DMS53 treated with DMSO at 0.1 percent for 48 hours (cell line): Measurements from ENCODE around the gene GATA5.

Experiments used
- DNase-seq: peaks from one replicate; lab custom pipeline; 2025; ENCODE audit not compliant: unreplicated experiment; lab: John Stamatoyannopoulos, UW

Gene GATA5

GRCh38 chr20:62457098-62457497, 18.7 kb downstream of the GATA5 start:
- no peak for DNase-seq

DNA sequence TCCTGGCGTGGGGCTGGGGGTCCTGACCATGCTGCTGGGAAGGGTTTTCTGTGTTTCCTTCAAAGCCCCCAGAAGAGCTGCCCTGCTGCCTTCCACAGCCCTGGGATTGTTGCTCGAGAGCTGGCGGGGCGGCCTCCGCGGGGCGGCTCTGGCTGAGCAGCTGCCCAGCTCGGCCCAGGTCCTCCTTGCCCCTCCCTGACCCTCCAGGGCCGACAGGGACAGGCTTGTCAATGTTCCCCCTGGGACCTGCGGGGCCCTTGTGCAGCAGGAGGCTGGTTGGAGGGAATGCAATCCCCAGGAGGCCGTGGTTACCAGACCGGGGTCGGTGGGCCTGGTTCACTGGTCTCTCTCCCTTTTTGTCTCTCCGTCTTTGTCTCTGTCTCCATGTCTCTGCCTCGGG, 19.9 kb downstream of the GATA5 start:
- no peak for DNase-seq

DNA sequence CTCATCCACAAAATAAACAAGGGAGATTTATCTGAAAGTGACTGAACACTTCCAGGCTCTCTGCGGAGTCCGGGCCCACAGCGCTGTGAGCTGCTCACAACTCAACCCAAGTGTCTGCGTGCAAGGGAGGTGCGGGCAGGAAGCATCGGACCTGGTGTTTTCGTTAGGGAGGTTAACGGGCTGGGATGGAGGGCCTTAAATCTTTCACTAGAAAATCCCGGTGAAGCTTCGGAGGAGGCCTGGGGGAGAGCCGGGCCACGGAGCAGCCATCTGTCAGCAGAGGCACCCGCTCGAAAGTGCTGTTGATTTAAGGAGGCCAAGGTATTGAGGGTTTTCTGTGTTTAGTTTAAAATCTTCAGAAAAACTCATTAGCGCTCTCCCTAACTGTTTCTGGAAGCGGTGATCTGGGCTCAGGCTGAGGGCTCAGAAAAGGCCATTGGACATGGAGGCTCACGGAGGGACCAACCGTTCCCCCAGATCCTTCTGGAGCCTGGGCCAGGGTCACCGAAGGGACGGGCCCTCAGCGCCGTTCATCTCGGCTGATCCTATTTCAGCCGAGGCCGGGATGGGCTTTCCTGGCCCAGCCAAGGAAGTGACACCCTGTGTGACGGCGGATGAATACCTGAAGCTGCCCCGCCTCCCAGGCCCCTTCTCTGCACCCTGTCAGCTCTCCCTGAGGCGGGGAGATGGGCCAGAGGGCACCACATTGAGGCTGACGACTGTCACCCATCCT, 20.7 kb downstream of the GATA5 start:
- no peak for DNase-seq

DNA sequence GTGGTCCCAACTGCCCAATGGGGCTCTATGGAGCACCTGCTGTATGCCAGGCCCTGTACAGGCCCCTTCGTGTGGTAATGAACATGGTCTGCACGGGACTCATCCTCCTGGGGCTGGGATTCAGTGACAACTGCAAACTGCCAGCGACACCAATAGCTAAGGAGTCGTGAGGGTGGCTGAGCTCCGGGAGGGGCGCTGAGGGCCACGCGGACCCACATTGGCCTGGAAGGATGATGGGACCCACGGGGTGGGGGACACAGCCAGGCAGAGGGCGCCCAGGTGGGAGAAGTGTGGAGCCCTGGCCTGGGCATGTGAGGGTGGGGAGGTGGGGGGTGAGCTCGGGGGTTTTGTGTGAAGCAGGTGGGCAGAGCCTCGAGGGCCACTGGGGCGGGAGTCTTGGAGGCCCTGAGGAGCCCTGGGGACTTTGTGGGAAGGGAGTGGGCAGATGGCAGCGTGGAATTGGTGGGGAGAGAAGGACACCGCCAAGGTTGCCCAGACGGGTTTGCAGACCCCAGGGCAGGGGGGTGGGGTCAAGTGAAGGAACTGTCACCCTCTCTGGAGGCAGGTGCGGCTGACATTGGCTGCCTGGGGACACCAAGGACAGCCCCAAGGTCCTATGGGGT, 22.5 kb downstream of the GATA5 start:
- DNase-seq: no peak

GRCh38 chr20:62452475-62453095, 23.2 kb downstream of the GATA5 start:
- no peak for DNase-seq

GRCh38 chr20:62451970-62452369, 23.8 kb downstream of the GATA5 start:
- no peak for DNase-seq

- no peak for DNase-seq
Measured at GRCh38 chr20:62451156-62451767, 24.5 kb downstream of the GATA5 start.

- no peak for DNase-seq
Measured at GRCh38 chr20:62449951-62450691, 25.7 kb downstream of the GATA5 start.

DNA sequence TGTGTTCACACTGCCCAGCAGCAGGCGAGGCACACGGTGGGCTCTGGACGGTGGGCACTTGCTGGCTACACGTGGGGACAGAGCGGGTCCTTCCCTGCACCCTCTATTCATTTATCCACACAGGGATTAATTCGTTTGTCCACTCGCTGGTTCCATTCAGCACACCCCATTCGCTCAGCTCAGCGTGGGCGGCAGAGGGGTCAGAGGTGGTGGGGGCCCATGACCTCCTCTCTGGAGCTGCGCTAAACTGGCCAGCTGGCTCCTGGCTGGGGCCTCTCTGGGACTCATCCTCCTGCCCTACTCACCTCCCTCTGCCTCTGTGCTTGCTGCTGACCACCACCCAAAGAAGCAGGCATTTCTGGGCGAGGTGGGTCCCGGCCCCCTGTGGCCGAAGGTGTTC, 27.0 kb downstream of the GATA5 start:
- DNase-seq: no peak

- no peak for DNase-seq
Measured at GRCh38 chr20:62448038-62448437, 27.8 kb downstream of the GATA5 start.

- DNase-seq: no peak
Measured at GRCh38 chr20:62446888-62447869, 28.6 kb downstream of the GATA5 start.

DNA sequence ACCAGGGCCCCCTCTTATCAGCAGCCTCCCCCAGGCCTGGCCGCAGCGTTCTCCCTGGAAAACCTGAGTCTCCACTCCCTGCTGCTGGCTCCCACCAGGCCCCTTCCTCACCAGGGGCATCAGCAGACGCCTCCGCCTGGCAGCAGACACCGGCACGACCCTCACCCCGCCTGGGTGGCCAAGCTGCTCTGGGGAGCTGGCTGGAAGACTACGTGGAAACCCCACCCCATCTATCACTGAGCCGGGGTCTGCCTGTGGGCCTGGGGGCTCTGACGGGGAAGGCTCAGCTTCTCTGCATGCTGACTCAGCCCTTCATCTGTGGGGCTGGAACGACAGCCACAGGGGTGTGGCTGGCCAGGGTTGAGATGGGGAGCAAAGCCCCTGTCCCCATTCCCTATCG, 29.3 kb downstream of the GATA5 start:
- no peak for DNase-seq

- DNase-seq: no peak
Measured at GRCh38 chr20:62445553-62446340, 30.0 kb downstream of the GATA5 start.

- no peak for DNase-seq
Measured at GRCh38 chr20:62444286-62444685, 31.5 kb downstream of the GATA5 start.

DNA sequence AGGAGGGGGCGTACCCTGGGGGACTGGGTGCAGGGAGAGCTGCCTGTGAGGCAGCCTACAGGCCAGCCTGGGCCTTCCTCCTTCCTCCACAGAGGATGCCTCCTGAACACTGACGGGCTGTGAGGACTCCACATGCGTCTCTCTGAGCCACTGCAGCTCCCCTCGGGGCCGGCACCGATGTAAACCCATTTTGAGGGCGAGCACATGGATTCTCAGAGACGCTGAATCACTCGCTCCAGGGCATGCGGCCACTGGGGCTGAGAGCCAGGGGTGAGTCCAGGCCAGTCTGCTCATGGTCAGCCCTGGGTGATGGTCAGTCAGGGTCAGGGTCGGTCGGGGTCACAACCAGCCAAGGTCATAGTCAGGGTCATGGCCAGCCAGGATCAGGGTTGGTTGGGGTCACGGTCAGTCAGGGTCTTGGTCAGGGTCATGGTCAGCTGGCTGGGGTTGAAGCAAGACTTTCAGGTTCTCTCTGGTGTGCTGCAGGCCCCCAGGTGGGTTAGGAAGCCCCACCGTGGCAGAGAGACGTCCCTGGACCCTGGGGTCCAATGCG, 33.7 kb downstream of the GATA5 start:
- DNase-seq: no peak

DNA sequence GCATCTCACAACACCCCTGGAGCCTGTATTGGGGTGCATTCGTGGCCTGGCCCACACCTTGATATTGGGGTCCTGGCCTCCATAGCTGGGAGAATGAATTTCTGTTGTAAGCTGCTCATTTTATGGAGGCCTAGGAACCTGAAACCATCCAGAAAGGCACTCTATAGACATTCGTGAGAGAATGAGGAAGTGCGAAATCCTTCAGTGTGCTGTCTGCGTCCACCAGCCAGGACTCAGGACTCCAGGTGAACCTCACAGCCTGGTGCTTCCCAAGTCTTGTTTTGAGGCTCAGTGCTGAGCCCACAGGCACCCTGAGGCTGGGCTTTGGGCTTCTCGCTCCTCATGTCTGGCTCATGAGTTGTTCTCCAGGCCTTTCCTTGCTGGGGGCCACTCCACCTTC, 36.6 kb downstream of the GATA5 start:
- DNase-seq: no peak

GRCh38 chr20:62437927-62438326, 37.9 kb downstream of the GATA5 start:
- no peak for DNase-seq

- DNase-seq: no peak
Measured at GRCh38 chr20:62437496-62437895, 38.3 kb downstream of the GATA5 start.

DNA sequence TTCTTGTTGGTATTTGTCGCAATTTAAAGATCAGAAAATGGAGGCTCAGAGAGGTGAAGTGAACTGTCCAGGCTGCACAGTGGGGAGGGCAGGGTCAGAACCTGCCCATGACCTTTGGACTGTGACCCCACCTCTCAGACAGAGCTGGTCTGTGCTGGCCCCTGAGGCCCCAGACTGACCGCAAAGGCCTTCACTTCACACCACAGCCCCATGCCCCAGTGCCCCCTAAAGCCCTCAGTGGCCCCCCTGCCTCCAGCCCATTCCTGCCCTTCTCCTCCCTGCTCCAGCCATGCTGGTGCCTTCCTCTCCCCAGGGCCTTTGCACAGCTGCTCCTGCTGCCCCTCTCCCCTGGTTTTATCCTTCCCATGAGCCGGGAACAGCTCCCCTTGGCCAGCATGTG, 39.1 kb downstream of the GATA5 start:
- DNase-seq: no peak
